GM19395 (cell line): ENCODE measurements around the gene TRIP11.
"Not testable (repeated sequence)": the region's sequence is repeated elsewhere in the genome, so short reads cannot be mapped to it uniquely, and the experiment has no call there.

Experiments
- ATAC-seq: cut with Tn5 transposase; IDR thresholded peaks from one replicate; pipeline ENCODE4 v1.9.1; 2021; ENCODE audit warnings: mild to moderate bottlenecking, moderate library complexity; ENCODE audit not compliant: unreplicated experiment

The TRIP11 gene

GRCh38 chr14:92039719-92040430, at the start of gene TRIP11:
Gene TRIP11, minus strand, starts transcription at chr14:92040059. Its CDS starts 374 bp downstream, at chr14:92039685.
- peak; percentile 95 for ATAC-seq

DNA sequence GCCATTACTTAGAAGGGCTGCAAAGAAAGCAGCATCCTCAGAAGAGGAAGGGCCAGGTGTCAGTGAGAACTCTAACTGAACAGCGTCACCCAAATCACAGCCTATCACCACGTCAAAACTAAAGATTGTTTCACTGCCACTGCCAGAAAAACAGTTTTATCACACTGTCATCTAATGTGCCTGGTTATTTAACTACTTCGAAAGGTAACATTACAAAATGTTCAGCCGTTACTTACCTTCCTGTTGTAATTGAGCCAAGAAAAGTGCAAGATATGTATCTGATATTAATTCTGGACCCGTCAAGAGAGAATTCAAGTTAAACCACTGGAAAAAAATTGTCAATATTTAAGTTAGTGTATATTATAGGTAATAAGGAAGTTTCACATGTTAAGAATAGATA, 48.6 kb upstream of the TRIP11 start:
- ATAC-seq: no peak

GRCh38 chr14:92074555-92074954, 34.7 kb upstream of the TRIP11 start:
- ATAC-seq: no peak

DNA sequence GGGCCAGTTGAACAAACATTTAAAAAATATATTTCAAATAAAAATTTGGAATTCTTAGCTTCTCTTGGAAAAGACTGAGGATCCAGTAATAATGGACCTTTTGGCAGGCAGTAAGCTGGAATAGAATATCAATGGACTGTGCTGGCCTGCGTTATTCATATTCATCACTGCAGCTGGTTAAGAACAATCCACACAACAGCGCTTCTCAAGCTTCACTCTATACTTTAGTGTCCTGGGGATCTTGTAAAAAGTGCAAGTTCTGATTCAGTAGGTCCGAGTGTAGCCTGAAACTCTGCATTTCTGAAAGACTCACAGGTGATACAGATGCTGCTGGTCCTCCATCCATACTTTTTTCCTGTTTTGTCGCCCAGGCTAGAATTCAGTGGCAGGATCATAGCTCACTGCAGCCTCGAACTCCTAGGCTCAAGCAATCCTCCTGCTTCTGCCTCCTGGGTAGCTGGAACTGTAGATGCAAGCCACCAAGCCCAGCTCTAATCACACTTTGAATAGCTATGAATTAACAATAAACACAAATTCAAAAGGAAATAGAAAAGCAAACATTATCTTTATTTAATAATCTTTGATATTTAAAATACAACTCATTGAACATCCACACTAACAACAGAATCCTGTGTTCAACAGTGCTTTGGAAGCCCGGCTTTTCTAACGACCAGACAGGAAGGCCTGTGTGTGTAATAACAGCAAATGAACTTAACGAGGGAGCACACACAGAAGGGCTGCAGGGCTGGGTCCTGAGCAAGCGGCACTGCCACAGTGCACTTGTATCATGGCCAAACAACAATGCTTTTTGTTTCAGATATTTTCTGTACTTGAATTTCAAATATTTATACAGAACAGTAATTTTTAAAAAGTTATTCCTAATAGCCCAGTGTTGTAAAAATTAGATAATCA, 18.4 kb upstream of the TRIP11 start:
- no peak for ATAC-seq

- ATAC-seq: no peak
Observed at GRCh38 chr14:92049781-92050180, 9.9 kb upstream of the TRIP11 start.

DNA sequence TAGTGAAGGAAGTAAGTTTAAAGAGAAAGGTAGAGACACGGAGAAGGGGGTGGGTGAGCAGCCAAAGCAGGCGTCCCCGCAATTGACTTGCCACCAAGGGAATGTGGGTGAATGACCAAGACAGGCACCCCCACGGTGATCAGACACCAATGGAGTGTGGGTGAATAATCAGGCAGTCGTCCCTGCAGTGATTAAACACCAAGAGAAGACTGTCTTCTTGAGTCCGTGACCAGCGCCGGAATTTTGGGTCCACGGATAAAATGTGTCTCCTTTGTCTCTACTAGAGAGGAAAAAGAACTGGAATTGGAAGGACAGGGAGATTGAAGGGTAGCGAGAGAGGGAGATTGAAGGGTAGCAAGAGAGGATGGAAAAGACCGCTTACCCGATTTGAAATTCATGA, 9.4 kb upstream of the TRIP11 start:
- not testable (repeated sequence) for ATAC-seq

- ATAC-seq: not testable (repeated sequence)
Observed at GRCh38 chr14:92045904-92046303, 6.0 kb upstream of the TRIP11 start.

GRCh38 chr14:92041766-92042165, 1.9 kb upstream of the TRIP11 start:
- ATAC-seq: not testable (repeated sequence)

- ATAC-seq: no peak
Observed at GRCh38 chr14:92041203-92041602, 1.3 kb upstream of the TRIP11 start.

DNA sequence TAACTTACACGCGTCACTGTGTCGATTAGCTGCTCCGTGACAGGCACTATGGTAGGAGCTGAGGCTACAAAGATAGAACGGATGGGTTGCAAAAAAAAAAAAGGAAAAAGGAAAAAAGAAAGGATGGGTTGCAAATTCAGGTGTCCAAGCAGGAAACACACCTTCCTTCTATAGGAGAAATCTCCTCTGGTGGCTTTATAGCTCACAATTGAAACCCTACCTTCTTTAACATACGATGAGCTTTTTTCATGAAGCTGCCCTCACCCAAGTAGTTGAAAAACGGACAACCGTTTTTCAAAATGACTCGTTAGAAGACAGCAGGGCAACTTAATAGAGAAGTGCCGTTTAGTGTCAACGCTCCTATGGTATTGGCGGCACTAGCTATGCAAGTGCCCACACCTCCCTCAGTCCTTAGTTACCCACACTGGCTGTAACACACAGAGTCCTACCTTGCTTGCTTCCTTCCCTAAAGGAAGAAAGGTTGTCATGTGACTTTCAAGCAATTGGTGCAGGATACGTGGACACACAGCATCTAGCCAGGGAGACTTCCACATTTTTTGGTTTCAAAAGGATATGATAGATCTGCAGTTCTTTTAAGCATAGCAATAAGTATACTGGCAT, 682 bp upstream of the TRIP11 start:
- no peak for ATAC-seq

DNA sequence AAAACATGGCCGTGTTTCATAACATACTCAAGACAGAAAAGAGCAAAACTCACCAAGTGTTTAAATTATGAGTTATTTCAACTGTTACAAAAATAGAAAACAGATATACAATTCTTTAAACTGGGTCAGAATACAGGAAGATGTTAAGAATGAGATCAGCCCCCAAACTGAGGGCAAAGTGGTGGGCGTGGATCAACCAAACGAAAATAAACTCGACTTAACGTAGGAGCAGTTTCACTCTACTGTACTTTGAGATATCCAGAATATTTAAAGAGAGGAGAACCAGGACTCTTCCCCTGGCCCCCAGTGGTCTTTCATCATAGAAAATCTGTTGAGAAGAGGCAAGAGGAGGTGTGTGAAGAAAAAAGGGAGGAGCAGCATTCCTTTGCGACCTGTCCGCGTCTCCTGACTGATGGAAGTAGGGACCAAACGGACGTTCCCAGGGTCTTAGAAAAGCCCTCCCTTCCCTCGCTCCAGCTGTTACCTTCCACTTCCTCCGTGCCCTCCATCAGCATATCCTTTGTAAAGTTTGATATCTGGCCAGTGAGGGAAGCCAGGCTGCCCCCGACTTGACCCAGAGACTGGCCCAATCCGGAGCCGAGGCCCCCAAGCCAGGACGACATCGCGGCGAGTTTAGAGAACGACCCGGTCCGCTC, 668 bp downstream of the TRIP11 start:
- peak; percentile 24 for ATAC-seq

DNA sequence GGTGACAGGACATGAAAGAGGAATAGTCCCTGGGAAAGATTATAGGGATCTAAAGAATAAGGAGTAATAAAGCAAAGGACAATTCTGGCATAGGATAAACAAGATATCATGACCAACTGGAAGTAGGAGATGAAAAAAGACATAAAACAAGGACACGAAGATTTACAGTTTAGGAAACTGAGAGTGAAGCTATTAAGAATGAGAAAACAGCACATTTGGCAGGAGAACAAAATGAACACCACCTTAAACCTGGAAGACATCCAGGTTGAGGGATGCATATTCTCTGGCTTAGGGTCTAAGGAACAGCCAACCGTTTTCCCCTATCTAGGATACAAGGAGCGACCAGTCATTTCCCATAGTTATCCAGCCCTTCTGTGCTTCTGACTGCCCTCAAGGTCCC, 1.9 kb downstream of the TRIP11 start:
- no peak for ATAC-seq

DNA sequence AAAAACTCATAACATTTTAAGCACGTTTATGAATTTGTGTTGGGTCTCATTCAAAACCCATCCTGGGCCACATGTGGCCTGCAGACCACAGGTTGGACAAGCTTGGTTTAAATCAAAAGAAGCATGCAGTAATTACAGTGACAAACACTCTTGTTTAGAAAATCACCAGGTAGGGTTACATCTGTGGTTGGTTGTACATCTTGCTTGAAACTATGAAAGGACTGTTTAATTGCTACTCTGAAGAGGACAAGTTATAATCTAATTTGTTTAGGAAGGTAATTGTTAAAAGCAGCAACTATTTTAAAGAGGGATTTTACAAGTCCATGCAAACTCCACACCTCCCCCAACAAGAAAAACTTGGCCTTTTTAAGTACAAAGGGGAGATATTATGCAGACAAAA, 4.0 kb downstream of the TRIP11 start:
- no peak for ATAC-seq

DNA sequence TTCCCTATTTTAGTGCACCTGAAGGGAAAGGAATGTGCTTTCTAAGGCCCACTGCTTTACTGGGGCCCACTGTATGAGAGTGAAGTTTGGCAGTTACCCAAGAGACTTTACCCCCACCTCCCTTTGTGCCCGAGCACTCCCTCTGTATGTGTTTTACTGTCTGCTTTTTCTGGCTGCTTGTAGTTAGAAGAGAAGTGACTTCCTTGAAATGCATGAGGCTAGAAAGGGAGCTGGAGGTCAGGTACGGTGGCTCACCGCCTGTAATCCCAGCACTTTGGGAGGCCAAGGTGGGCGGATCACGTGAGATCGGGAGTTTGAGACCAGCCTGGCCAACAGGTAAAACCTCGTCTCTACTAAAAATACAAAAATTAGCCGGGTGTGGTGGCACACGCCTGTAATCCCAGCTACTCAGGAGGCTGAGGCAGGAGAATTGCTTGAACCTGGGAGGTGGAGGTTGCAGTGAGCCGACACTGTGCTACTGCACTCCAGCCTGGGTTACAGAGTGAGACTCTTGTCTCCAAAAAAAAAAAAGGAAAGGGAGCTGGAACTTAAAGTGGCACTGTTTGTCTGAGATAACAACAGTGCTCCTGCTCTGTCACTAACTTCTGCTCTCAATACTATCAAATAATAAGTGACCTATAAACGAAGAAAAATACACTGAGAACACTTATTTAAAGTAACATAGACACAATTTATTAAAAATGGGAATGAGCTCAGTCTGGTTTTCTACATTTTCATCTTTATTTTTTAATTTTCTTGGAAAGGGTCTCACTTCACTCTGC, 5.8 kb downstream of the TRIP11 start:
- no peak for ATAC-seq

GRCh38 chr14:92033433-92033832, 6.4 kb downstream of the TRIP11 start:
- ATAC-seq: no peak

DNA sequence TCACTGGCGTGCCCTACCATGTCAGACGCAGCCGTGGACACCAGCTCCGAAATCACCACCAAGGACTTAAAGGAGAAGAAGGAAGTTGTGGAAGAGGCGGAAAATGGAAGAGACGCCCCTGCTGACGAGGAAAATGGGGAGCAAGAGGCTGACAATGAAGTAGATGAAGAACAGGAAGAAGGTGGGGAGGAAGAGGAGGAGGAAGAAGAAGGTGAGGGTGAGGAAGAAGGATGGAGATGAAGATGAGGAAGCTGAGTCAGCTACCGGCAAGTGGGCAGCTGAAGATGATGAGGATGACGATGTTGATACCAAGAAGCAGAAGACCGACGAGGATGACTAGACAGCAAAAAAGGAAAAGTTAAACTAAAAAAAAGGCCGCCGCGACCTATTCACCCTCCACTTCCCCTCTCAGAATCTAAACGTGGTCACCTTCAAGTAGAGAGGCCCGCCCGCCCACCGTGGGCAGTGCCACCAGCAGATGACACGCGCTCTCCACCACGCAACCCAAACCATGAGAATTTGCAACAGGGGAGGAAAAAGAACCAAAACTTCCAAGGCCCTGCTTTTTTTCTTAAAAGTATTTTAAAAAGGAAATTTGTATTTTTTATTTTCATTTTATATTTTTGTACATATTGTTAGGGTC, 13.2 kb downstream of the TRIP11 start:
- no peak for ATAC-seq

DNA sequence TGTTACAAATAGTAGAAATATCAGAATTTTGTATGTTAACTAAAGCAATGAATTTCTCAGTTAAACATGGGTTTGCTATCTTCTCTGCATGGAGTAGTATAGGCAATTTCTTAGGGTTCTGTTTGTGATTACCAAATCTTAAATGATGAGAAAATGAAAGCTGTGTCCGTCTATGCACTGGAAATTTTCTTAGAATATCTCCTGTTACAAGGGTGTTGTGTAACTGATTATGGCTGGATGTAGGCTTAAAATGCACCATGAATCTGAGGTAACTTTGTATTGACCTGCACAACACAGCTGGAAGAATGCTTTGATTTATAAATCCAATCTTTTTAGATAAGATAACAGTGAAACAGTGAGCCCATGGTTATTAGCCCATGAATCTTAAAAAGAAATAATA, 17.8 kb downstream of the TRIP11 start:
- no peak for ATAC-seq

DNA sequence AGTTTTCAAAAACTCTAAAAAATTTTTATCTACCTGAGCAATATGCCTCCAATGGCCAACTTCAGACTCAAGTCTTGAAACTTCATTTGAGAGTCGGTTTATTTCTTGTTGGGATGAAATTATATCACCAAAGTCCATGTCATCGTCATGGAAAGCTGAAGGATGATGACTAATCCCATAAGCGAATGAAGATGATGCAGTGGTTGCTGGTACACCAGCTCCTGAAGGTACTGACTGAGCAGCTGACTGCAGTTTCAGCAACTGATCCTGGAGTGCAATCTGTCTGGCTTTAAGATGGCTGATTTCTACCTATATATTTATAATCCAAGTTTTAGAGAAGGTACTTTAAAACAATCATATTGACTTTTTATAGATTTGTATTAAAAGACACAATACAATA, 18.3 kb downstream of the TRIP11 start:
- no peak for ATAC-seq

DNA sequence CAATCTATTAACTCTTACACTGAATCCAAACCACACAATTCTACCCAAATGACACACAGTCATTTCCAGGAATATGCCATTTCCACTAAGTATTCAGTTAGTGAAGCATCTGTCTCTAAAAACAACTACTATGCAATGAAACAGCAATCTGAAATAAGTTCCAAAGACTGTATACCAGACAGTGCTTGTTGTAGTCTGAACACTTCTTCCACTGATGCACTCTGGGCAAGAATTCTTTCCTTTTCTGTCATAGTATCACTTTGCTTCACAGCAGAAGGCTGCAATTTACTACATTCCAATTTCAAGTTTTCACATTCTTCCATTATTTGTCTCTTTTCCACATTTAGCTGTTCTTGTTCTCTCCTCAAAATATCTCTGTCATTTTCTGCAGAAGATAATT, 25.8 kb downstream of the TRIP11 start:
- no peak for ATAC-seq
